Suprapubic skin (tissue), 4 donors: ENCODE results near the gene NTHL1.

Experiments
- CTCF ChIP-seq, 2 donors: fragments of 200-600 bp in 1 of 2; fragments of 450-650 bp in 1 of 2; sonication (generic) in 1 of 2; IDR thresholded peaks; one replicate each; pipeline ENCODE4 v1.5.1; 2016 to 2019; ENCODE audit warnings: antibody characterized with exemption in 2 of 2, mild to moderate bottlenecking in 1 of 2, moderate library complexity in 1 of 2
- EP300 ChIP-seq: sonication (generic); formaldehyde crosslinking; IDR thresholded peaks from one replicate; pipeline ENCODE4 v1.6.1; 2017; ENCODE audit warnings: antibody characterized with exemption
- POLR2A ChIP-seq, 2 donors: fragments of 450-650 bp; IDR thresholded peaks; one replicate each; pipeline ENCODE4 v1.6.1; 2017; ENCODE audit warnings: antibody characterized with exemption in 2 of 2, mild to moderate bottlenecking in 2 of 2, moderate library complexity in 2 of 2
- POLR2AphosphoS5 ChIP-seq, 3 donors: sonication (generic); formaldehyde crosslinking; IDR thresholded peaks; one replicate each; pipeline ENCODE4 v1.6.1; 2017; ENCODE audit warnings: antibody characterized with exemption in 3 of 3

DNA sequence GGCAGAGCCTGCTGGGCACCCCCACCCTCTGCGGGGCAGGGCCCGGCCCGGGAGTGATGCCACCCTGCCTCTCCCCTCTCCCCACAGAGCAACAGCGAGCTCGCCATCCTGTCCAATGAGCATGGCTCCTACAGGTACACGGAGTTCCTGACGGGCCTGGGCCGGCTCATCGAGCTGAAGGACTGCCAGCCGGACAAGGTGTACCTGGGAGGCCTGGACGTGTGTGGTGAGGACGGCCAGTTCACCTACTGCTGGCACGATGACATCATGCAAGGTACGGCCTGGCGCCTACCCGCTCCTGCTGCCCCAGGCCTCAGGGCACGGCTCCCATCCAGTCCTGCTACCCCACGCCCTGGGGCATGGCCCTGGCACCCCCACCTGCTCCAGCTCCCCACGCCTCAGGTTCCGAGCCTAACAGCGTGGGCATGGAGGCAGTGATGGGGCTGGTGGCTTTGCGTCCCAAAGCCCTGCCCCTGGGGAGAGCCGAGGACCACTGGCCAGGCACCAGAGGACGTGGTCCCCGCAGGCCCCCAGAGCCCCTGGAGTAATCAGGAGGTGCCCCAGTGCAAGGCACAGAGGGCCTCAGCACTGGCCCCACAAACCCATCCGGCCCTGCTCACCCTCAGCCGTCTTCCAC is 38.6 kb upstream of the NTHL1 start:
- TF ChIP-seq CTCF (IDR thresholded peaks at IDR 0.05) (no peak), POLR2A (IDR thresholded peaks at IDR 0.05) (no peak), POLR2AphosphoS5 (IDR thresholded peaks at IDR 0.05) (no peak), EP300 (no peak)
